ENCODE measurements around the gene TKT. TPM values are rescaled to one million over a fixed set of nuclear protein-coding genes. Genes with fewer than 3 reads are reported as not detected.

TKT gene
- total RNA-seq, 1 experiment from 2014 or later, result 650 TPM

DNA sequence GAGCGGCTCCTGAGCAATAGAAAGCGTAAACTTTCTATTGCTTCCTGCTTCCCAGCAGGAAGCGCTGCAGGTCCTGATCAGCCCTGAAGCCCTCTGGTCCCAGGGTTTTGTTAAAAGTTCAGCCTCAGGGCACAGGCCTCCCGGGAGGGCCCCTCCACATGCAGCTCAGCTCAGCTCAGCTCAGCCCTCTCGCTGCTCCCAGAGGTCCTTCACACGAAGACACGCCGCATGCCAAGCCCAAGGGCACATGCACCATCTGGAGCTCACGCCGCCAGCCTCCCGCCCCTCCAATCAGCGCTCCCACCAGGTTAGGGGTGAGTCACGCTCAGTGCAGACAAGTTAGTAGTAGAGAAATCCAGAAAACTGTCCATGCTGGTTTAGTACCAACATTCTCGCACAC is 12.7 kb downstream of the TKT start:
- Histone ChIP-seq H4K91ac (ENCODE audit: insufficient read length, low read depth, low read length) (no peak overlapping the region), H3K27ac (ENCODE audit: insufficient read length, low read depth, low read length) (no peak overlapping the region), H3K27me3 (ENCODE audit: insufficient read depth, low read length) (no peaks in the 10 kb centered on the region), H3K79me1 (ENCODE audit: insufficient read depth, low read depth, low read length, poor library complexity, severe bottlenecking) (peaks cover 30% of the 10 kb centered on the region), H2AFZ (ENCODE audit: low read length) (no peak overlapping the region), H3K14ac (ENCODE audit: insufficient read depth, low read length) (no peak overlapping the region), H2BK12ac (ENCODE audit: insufficient read length, low read depth, low read length) (no peak overlapping the region), H3K4ac (ENCODE audit: low read depth, low read length) (no peak overlapping the region), H2BK15ac (ENCODE audit: low read depth, low read length) (no peak overlapping the region), H2AK5ac (ENCODE audit: insufficient read length, low read length) (no peak overlapping the region), H4K5ac (ENCODE audit: insufficient read length, low read depth, low read length) (no peak overlapping the region), H3K9me3 (ENCODE audit: control insufficient read depth, low read depth, low read length) (no peaks in the 10 kb centered on the region), H3K56ac (ENCODE audit: insufficient read length, low read depth, low read length) (no peak overlapping the region), H3K23ac (ENCODE audit: insufficient read length, low read depth, low read length) (no peak overlapping the region), H4K8ac (replicated peaks; ENCODE audit: insufficient read length, low read depth, low read length) (no peak overlapping the region), H3T11ph (ENCODE audit: low read length) (no peak overlapping the region), H3K4me2 (ENCODE audit: insufficient read depth, insufficient read length, low read length) (no peak overlapping the region), H2BK120ac (ENCODE audit: low read depth, low read length, poor library complexity, severe bottlenecking) (no peak overlapping the region), H3K23me2 (ENCODE audit: insufficient read length, low read depth, low read length, poor library complexity, severe bottlenecking) (peaks cover 2% of the 10 kb centered on the region), H3K79me2 (ENCODE audit: insufficient read depth, low read length) (peaks cover 59% of the 10 kb centered on the region), H3K18ac (ENCODE audit: insufficient read length, low read depth, low read length) (no peak overlapping the region), H3K9ac (ENCODE audit: extremely low read depth, insufficient read length, low read length) (no peak overlapping the region), H2BK20ac (ENCODE audit: low read depth, low read length, poor library complexity, severe bottlenecking) (no peak overlapping the region), H4K20me1 (ENCODE audit: control insufficient read depth, insufficient read depth, insufficient read length) (no peaks in the 10 kb centered on the region), H2BK5ac (ENCODE audit: insufficient read length, low read length) (no peak overlapping the region), H3K4me1 (ENCODE audit: insufficient read depth, low read length) (peaks cover 16% of the 10 kb centered on the region; the same call in 1 of the 2 replicates)
- Mint-ChIP-seq H3K9me3 (no peaks in the 10 kb centered on the region), H3K4me3 (peak overlapping the region in 1 of 2 experiments; percentile 36; a peak in 2 of 5 replicates), H3K36me3 (ENCODE audit: insufficient read depth in 1 of 3, low read depth in 3 of 3) (peaks cover 45 to 63% (median 57%) of the 10 kb centered on the region in 3 experiments), H3K27me3 (ENCODE audit: low read depth) (no peaks in the 10 kb centered on the region; the same call in 1 of the 2 replicates), H3K27ac (peak overlapping the region; percentile 2 to 82 (median 49); a peak in 5 of 7 replicates), H3K4me1 (peaks cover 36 to 37% of the 10 kb centered on the region in 2 experiments)
- DNase-seq, result peak; percentile 64
- TF ChIP-seq, protein P1, sequence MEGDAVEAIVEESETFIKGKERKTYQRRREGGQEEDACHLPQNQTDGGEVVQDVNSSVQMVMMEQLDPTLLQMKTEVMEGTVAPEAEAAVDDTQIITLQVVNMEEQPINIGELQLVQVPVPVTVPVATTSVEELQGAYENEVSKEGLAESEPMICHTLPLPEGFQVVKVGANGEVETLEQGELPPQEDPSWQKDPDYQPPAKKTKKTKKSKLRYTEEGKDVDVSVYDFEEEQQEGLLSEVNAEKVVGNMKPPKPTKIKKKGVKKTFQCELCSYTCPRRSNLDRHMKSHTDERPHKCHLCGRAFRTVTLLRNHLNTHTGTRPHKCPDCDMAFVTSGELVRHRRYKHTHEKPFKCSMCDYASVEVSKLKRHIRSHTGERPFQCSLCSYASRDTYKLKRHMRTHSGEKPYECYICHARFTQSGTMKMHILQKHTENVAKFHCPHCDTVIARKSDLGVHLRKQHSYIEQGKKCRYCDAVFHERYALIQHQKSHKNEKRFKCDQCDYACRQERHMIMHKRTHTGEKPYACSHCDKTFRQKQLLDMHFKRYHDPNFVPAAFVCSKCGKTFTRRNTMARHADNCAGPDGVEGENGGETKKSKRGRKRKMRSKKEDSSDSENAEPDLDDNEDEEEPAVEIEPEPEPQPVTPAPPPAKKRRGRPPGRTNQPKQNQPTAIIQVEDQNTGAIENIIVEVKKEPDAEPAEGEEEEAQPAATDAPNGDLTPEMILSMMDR (conservative IDR thresholded peaks at IDR 0.05), result no peak
- no CpG with 5 or more reads among the region's 14 CpGs for WGBS (ENCODE audit: extremely low coverage, insufficient read length, low lambda C conversion rate)
